HCT116 (cell line): Measurements from ENCODE around the gene SUPT6H. TPM values are rescaled to one million over a fixed set of nuclear protein-coding genes. Genes with fewer than 3 reads are reported as not detected.

Experiments used
- ATAC-seq: fragments of 200-7000 bp; cut with Tn5 transposase; 2 replicates; pipeline ENCODE4 v1.9.1; 2020; ENCODE audit warnings: mild to moderate bottlenecking, moderate library complexity
- BruUV-seq: library from RNA; stranded (reverse); fragments of 400-500 nt; replicated peaks from 2 replicates; lab custom pipeline; 2021; lab: Mats Ljungman, UMichigan
- CTCF ChIA-PET: fragments of 300-600 bp; sonication (Branson Sonifier 250); formaldehyde crosslinking; loops from one replicate; lab custom pipeline; 2021; ENCODE audit warnings: antibody characterized with exemption; lab: Charles Lee
- POLR2A ChIA-PET: fragments of 300-600, 350-600 bp; sonication (Branson Sonifier 250); formaldehyde crosslinking; loops from one replicate; lab custom pipeline; 2021; ENCODE audit warnings: antibody characterized with exemption; lab: Charles Lee
- RAD21 ChIA-PET, 2 experiments: fragments of 300-600 bp; sonication (Branson Sonifier 250); formaldehyde crosslinking; loops; one replicate each; lab custom pipeline; 2023; ENCODE audit warnings: low total read pairs in 2 of 2; ENCODE audit not compliant: uncharacterized antibody in 2 of 2, unreplicated experiment in 2 of 2, low non-redundant PET in 1 of 2; lab: Charles Lee
- DNase-seq: peaks from one replicate; pipeline ENCODE4 v3.0.0-alpha.2; 2010; ENCODE audit warnings: low read depth, low spot score
- H2AFZ ChIP-seq: fragments of 200-600 bp; shearing (Covaris generic), sonication (generic); 2 replicates; pipeline ENCODE4 v1.6.1; 2017; ENCODE audit warnings: low read depth, mixed run types, mixed read lengths, antibody characterized with exemption, low read length; ENCODE audit not compliant: poor library complexity, severe bottlenecking
- H3K27ac ChIP-seq: 2 replicates; pipeline ENCODE4 v1.5.1; 2012; ENCODE audit warnings: low read depth, low read length
- H3K27me3 ChIP-seq: fragments of 200-600 bp; sonication (generic); 2 replicates; pipeline ENCODE4 v1.6.1; 2016; ENCODE audit warnings: mixed run types, low read length, mixed read lengths; ENCODE audit not compliant: insufficient read depth
- H3K36me3 ChIP-seq, 2 experiments: fragments of 200-500 bp in 1 of 2; fragments of 200-600 bp in 1 of 2; sonication (Bioruptor generic) in 1 of 2; sonication (generic) in 1 of 2; 2 replicates each; pipeline versions ENCODE4 v1.5.1 to v1.6.1; 2014 to 2016; ENCODE audit warnings: low read length in 2 of 2, inconsistent platforms in 1 of 2, mixed read lengths in 1 of 2, mixed run types in 1 of 2; ENCODE audit not compliant: insufficient read depth in 2 of 2, control insufficient read depth in 1 of 2
- H3K4me1 ChIP-seq, 2 experiments: fragments of 200-600 bp in 1 of 2; sonication (generic) in 1 of 2; 2 replicates each; pipeline versions ENCODE4 v1.5.1 to v1.6.1; 2012 to 2017; ENCODE audit warnings: low read length in 2 of 2, inconsistent platforms in 1 of 2, mild to moderate bottlenecking in 1 of 2, mixed read lengths in 1 of 2, mixed run types in 1 of 2, moderate library complexity in 1 of 2; ENCODE audit not compliant: insufficient read depth in 2 of 2, control insufficient read depth in 1 of 2
- H3K4me2 ChIP-seq: fragments of 200-600 bp; sonication (generic); 2 replicates; pipeline ENCODE4 v1.6.1; 2017; ENCODE audit warnings: mixed run types, low read length, mixed read lengths
- H3K4me3 ChIP-seq, 2 experiments: fragments of 200-600 bp in 1 of 2; sonication (generic) in 1 of 2; replicated peaks in 1 of 2; 2 replicates each; pipeline ENCODE4 v1.5.1; 2011 to 2016; ENCODE audit warnings: low read length in 2 of 2, control low read depth in 1 of 2, low read depth in 1 of 2, mild to moderate bottlenecking in 1 of 2, mixed read lengths in 1 of 2, mixed run types in 1 of 2
- H3K79me2 ChIP-seq: fragments of 200-600 bp; sonication (generic); 2 replicates; pipeline ENCODE4 v1.6.1; 2017; ENCODE audit warnings: mild to moderate bottlenecking, mixed run types, low read length, moderate library complexity, mixed read lengths; ENCODE audit not compliant: insufficient read depth
- H3K9ac ChIP-seq: fragments of 200-600 bp; sonication (generic); 2 replicates; pipeline ENCODE4 v1.6.1; 2016; ENCODE audit warnings: low read length, mixed read lengths
- H3K9me2 ChIP-seq: fragments of 200-600 bp; sonication (generic), shearing (Covaris generic); 2 replicates; pipeline ENCODE4 v1.6.1; 2017; ENCODE audit warnings: mixed run types, mild to moderate bottlenecking, moderate library complexity; ENCODE audit not compliant: insufficient read depth
- H3K9me3 ChIP-seq, 2 experiments: fragments of 200-500 bp in 1 of 2; fragments of 200-600 bp in 1 of 2; sonication (Bioruptor generic) in 1 of 2; sonication (generic) in 1 of 2; 2 replicates each; pipeline ENCODE4 v1.6.1; 2014 to 2017; ENCODE audit warnings: low read length in 2 of 2, mixed read lengths in 2 of 2, inconsistent platforms in 1 of 2, low read depth in 1 of 2, mild to moderate bottlenecking in 1 of 2, mixed run types in 1 of 2, moderate library complexity in 1 of 2; ENCODE audit not compliant: control insufficient read depth in 1 of 2, insufficient read depth in 1 of 2
- H4K20me1 ChIP-seq: fragments of 200-600 bp; sonication (generic), shearing (Covaris generic); 2 replicates; pipeline ENCODE4 v1.6.1; 2017; ENCODE audit warnings: mixed run types, mild to moderate bottlenecking, moderate library complexity; ENCODE audit not compliant: insufficient read depth
- CBX3 ChIP-seq: IDR thresholded peaks from 2 replicates; pipeline ENCODE4 v1.6.1; 2012; ENCODE audit warnings: low read depth
- CEBPB ChIP-seq: IDR thresholded peaks from 2 replicates; pipeline ENCODE4 v1.6.1; 2012; ENCODE audit warnings: low read depth
- EZH2 ChIP-seq: fragments of 200-600 bp; sonication (generic); IDR thresholded peaks from 2 replicates; pipeline ENCODE4 v1.6.1; 2017; ENCODE audit warnings: antibody characterized with exemption, mixed run types
- EZH2phosphoT487 ChIP-seq: fragments of 200-600 bp; IDR thresholded peaks from 2 replicates; pipeline ENCODE4 v1.6.1; 2018; ENCODE audit warnings: antibody characterized with exemption, borderline replicate concordance
- POLR2A ChIP-seq: IDR thresholded peaks from 2 replicates; pipeline ENCODE4 v1.7.0; 2011; ENCODE audit warnings: borderline replicate concordance; ENCODE audit not compliant: insufficient read depth, insufficient read length; ENCODE audit errors: extremely low read depth
- SIN3A ChIP-seq: IDR thresholded peaks from 2 replicates; pipeline ENCODE4 v1.6.1; 2012; ENCODE audit warnings: low read depth
- SP1 ChIP-seq: IDR thresholded peaks from 2 replicates; pipeline ENCODE4 v1.6.1; 2012; ENCODE audit warnings: low read depth
- YY1 ChIP-seq: IDR thresholded peaks from 2 replicates; pipeline ENCODE4 v1.6.1; 2011; ENCODE audit warnings: low read length, low read depth, moderate library complexity, mild to moderate bottlenecking; ENCODE audit not compliant: insufficient replicate concordance; ENCODE audit errors: extremely low read depth
- ZFX ChIP-seq: fragments of 450-650 bp; IDR thresholded peaks from 2 replicates; pipeline ENCODE4 v1.6.1; 2017
- intact Hi-C: fragments of 100-400 bp; cut with micrococcal nuclease; formaldehyde crosslinking; loops from 2 replicates; pipeline ENCODE4 v1.10.0; 2022
- total RNA-seq: library from RNA; stranded (reverse); gene quantifications from one replicate; pipeline ENCODE4 v1.2.1, GENCODE V29; 2021; ENCODE audit not compliant: unreplicated experiment
- TF ChIP-seq, protein P1 (sequence below): IDR thresholded peaks from 2 replicates; pipeline ENCODE4 v1.6.1; 2011; ENCODE audit warnings: mild to moderate bottlenecking, low read length, moderate library complexity; ENCODE audit not compliant: insufficient replicate concordance; ENCODE audit errors: extremely low read depth
- TF ChIP-seq, protein P2 (sequence below), 3 experiments: fragments of 200-600 bp in 1 of 3; sonication (generic) in 1 of 3; IDR thresholded peaks in 2 of 3; conservative IDR thresholded peaks in 1 of 3; 2 replicates each; pipeline ENCODE4 v1.5.1; 2012 to 2017; ENCODE audit warnings: low read depth in 2 of 3, low read length in 2 of 3, antibody characterized with exemption in 1 of 3, borderline replicate concordance in 1 of 3, control low read depth in 1 of 3, mild to moderate bottlenecking in 1 of 3, mixed read lengths in 1 of 3, mixed run types in 1 of 3, moderate library complexity in 1 of 3; ENCODE audit not compliant: insufficient read depth in 1 of 3
- TF ChIP-seq, protein P3 (sequence below): IDR thresholded peaks from 2 replicates; pipeline ENCODE4 v1.6.1; 2012; ENCODE audit warnings: low read depth

The SUPT6H gene
- total RNA-seq, 1 experiment from 2014 or later, result 62.1 TPM

DNA sequence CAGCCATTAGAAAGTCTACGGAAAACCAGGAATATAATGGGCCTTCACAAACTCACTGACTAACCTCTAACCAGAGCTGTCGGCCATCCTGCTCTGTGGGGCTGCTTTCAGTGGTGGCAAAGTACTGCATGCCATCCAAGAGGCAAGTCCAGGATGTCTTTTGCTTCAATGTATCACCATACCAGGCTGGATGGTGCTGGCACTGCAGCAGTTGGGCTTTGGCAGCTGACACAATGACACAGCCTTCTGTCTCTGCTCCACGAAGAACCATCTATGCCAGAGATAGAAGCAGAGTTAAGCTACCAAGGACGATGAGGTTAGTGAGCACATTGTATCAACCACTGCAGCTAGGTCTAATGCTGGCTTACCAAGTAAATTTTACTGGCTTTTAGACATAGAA, 38.3 kb upstream of the SUPT6H start:
- ChIA-PET CTCF (interaction anchor here (1.4 kb wide), 1 partner anchor 11 kb away, joined by 3 read pairs; no protein-coding TSS in a partner anchor), RAD21 (no interaction called here), POLR2A (no interaction called here)
- intact Hi-C loops, result no loop called here
- H3K4me1 ChIP-seq, result no peaks in the 10 kb centered on the region
- no TSS peak for BruUV-seq
- H3K27ac ChIP-seq, result no peak overlapping the region
- no peaks in the 10 kb centered on the region for H3K27me3 ChIP-seq
- TF ChIP-seq, protein P1, sequence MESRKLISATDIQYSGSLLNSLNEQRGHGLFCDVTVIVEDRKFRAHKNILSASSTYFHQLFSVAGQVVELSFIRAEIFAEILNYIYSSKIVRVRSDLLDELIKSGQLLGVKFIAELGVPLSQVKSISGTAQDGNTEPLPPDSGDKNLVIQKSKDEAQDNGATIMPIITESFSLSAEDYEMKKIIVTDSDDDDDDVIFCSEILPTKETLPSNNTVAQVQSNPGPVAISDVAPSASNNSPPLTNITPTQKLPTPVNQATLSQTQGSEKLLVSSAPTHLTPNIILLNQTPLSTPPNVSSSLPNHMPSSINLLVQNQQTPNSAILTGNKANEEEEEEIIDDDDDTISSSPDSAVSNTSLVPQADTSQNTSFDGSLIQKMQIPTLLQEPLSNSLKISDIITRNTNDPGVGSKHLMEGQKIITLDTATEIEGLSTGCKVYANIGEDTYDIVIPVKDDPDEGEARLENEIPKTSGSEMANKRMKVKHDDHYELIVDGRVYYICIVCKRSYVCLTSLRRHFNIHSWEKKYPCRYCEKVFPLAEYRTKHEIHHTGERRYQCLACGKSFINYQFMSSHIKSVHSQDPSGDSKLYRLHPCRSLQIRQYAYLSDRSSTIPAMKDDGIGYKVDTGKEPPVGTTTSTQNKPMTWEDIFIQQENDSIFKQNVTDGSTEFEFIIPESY, result no peak
- TF ChIP-seq CEBPB (no peak), POLR2A (no peak), EZH2phosphoT487 (no peak), SIN3A (no peak), SP1 (no peak), YY1 (no peak)
- H3K4me3 ChIP-seq, result no peak overlapping the region
- no peaks in the 10 kb centered on the region for H3K79me2 ChIP-seq
- H3K9me2 ChIP-seq, result no peaks in the 10 kb centered on the region
- H3K4me2 ChIP-seq, result no peak overlapping the region
- no peak for ATAC-seq
- H3K9me3 ChIP-seq, result no peaks in the 10 kb centered on the region
- no peaks in the 10 kb centered on the region for H4K20me1 ChIP-seq
- no peak for DNase-seq
- H2AFZ ChIP-seq, result no peak overlapping the region
- H3K36me3 ChIP-seq, result peaks cover 69% of the 10 kb centered on the region in 2 experiments
- no peak overlapping the region for H3K9ac ChIP-seq

DNA sequence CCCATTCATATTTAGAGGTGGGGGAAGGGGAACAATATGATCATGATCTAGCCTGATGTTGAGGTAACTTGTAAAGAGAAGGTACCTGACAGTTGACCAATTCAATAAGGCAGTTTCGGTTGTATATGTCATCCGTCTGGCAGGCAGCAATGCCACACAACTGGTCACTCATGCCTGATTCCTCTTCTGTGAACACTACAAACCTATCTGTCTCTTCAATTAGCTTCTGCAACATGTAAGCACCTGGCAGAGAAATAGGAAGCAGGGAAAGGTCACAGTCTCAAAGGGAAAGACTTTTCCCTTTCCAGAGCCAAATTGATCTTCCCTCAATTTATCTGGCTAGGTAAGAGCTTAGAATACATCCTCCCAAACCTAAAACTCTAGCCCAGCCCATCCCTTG, 37.9 kb upstream of the SUPT6H start:
- POLR2A ChIA-PET, result no interaction called here

More for the DNA sequence above, 37.9 kb upstream of the SUPT6H start:
- DNase-seq, result no peak
- no peak overlapping the region for H3K27ac ChIP-seq
- no peak for ATAC-seq
- H3K4me1 ChIP-seq, result no peaks in the 10 kb centered on the region
- no peaks in the 10 kb centered on the region for H3K27me3 ChIP-seq
- no peaks in the 10 kb centered on the region for H3K9me3 ChIP-seq
- H4K20me1 ChIP-seq, result no peaks in the 10 kb centered on the region
- intact Hi-C loops, result no loop called here
- no peaks in the 10 kb centered on the region for H3K79me2 ChIP-seq
- H3K9ac ChIP-seq, result no peak overlapping the region
- peaks cover 65% of the 10 kb centered on the region in 2 experiments for H3K36me3 ChIP-seq
- no peak for TF ChIP-seq SP1
- TF ChIP-seq, protein P2, sequence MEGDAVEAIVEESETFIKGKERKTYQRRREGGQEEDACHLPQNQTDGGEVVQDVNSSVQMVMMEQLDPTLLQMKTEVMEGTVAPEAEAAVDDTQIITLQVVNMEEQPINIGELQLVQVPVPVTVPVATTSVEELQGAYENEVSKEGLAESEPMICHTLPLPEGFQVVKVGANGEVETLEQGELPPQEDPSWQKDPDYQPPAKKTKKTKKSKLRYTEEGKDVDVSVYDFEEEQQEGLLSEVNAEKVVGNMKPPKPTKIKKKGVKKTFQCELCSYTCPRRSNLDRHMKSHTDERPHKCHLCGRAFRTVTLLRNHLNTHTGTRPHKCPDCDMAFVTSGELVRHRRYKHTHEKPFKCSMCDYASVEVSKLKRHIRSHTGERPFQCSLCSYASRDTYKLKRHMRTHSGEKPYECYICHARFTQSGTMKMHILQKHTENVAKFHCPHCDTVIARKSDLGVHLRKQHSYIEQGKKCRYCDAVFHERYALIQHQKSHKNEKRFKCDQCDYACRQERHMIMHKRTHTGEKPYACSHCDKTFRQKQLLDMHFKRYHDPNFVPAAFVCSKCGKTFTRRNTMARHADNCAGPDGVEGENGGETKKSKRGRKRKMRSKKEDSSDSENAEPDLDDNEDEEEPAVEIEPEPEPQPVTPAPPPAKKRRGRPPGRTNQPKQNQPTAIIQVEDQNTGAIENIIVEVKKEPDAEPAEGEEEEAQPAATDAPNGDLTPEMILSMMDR (IDR thresholded peaks at IDR 0.05 in 2 of 3, conservative IDR thresholded peaks at IDR 0.05 in 1 of 3; ENCODE audit: borderline replicate concordance in 1 of 3, insufficient read depth in 1 of 3, low read depth in 2 of 3, low read length in 2 of 3), result no peak
- no peak for TF ChIP-seq EZH2phosphoT487
- no peak for TF ChIP-seq CBX3
- TF ChIP-seq, protein P3, sequence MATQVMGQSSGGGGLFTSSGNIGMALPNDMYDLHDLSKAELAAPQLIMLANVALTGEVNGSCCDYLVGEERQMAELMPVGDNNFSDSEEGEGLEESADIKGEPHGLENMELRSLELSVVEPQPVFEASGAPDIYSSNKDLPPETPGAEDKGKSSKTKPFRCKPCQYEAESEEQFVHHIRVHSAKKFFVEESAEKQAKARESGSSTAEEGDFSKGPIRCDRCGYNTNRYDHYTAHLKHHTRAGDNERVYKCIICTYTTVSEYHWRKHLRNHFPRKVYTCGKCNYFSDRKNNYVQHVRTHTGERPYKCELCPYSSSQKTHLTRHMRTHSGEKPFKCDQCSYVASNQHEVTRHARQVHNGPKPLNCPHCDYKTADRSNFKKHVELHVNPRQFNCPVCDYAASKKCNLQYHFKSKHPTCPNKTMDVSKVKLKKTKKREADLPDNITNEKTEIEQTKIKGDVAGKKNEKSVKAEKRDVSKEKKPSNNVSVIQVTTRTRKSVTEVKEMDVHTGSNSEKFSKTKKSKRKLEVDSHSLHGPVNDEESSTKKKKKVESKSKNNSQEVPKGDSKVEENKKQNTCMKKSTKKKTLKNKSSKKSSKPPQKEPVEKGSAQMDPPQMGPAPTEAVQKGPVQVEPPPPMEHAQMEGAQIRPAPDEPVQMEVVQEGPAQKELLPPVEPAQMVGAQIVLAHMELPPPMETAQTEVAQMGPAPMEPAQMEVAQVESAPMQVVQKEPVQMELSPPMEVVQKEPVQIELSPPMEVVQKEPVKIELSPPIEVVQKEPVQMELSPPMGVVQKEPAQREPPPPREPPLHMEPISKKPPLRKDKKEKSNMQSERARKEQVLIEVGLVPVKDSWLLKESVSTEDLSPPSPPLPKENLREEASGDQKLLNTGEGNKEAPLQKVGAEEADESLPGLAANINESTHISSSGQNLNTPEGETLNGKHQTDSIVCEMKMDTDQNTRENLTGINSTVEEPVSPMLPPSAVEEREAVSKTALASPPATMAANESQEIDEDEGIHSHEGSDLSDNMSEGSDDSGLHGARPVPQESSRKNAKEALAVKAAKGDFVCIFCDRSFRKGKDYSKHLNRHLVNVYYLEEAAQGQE, result no peak
- TF ChIP-seq ZFX, result no peak
- no peak for TF ChIP-seq EZH2
- ChIA-PET CTCF (interaction anchor here (1.4 kb wide), 1 partner anchor 11 kb away, joined by 3 read pairs; no protein-coding TSS in a partner anchor), RAD21 (no interaction called here)
- H3K4me3 ChIP-seq, result no peak overlapping the region
- BruUV-seq, result no TSS peak
- H2AFZ ChIP-seq, result no peak overlapping the region
- H3K9me2 ChIP-seq, result no peaks in the 10 kb centered on the region
- H3K4me2 ChIP-seq, result no peak overlapping the region
